ENCODE data around the gene G6PC3. TPM values are rescaled to one million over a fixed set of nuclear protein-coding genes. Genes with fewer than 3 reads are reported as not detected.

Gene G6PC3
- total RNA-seq, 4 donors from 2014 or later: 24.9 to 68.7 (median 36.2) TPM

DNA sequence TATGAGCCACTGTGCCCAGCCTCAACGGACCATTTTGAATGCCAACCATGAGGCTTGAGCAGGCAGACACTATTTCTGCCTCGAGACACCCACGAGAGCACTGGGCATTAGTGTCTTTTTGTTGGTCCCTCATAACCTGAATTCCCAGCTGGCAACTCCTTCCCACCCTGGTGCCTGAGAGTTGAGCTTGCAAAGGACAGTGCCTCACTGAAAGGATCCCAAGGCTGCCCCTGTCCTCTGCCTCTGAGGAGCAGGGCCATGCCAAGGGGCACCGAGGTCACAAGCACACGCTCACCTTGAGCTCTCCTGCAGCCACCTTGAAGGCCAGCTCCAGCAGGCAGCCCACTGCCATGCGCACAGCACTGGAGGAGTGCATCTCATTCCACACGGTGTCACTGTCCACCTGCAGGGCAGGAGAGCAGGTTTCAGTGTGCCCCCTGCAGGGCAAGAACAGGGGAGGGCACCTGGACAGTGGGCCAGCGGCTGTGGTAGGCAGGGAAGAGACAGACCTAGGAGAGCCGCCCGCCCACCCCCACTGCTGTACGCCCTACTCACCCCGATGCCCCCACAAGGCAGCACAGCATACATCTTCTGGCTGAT is 12.8 kb downstream of the G6PC3 start:
- 77 to 86% methylated on average over 7 to 9 of the region's 12 CpGs for WGBS, 2 donors
- peaks cover 0 to 99% (median 38%) of the 10 kb centered on the region in 3 donors for H3K36me3 ChIP-seq
- TF ChIP-seq POLR2A (IDR thresholded peaks at IDR 0.05) (no peak), EP300 (IDR thresholded peaks at IDR 0.05) (no peak)
- TF ChIP-seq, protein P1, sequence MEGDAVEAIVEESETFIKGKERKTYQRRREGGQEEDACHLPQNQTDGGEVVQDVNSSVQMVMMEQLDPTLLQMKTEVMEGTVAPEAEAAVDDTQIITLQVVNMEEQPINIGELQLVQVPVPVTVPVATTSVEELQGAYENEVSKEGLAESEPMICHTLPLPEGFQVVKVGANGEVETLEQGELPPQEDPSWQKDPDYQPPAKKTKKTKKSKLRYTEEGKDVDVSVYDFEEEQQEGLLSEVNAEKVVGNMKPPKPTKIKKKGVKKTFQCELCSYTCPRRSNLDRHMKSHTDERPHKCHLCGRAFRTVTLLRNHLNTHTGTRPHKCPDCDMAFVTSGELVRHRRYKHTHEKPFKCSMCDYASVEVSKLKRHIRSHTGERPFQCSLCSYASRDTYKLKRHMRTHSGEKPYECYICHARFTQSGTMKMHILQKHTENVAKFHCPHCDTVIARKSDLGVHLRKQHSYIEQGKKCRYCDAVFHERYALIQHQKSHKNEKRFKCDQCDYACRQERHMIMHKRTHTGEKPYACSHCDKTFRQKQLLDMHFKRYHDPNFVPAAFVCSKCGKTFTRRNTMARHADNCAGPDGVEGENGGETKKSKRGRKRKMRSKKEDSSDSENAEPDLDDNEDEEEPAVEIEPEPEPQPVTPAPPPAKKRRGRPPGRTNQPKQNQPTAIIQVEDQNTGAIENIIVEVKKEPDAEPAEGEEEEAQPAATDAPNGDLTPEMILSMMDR (IDR thresholded peaks at IDR 0.05): no peak
- H3K9me3 ChIP-seq: no peaks in the 10 kb centered on the region
- no peak overlapping the region for H3K4me3 ChIP-seq
- no peak for DNase-seq (ENCODE audit: low spot score in 2 of 2)
- peaks cover 0 to 17% (median 11%) of the 10 kb centered on the region in 4 donors for H3K4me1 ChIP-seq
- no peaks in the 10 kb centered on the region for H3K27me3 ChIP-seq
- H3K27ac ChIP-seq: no peak overlapping the region

DNA sequence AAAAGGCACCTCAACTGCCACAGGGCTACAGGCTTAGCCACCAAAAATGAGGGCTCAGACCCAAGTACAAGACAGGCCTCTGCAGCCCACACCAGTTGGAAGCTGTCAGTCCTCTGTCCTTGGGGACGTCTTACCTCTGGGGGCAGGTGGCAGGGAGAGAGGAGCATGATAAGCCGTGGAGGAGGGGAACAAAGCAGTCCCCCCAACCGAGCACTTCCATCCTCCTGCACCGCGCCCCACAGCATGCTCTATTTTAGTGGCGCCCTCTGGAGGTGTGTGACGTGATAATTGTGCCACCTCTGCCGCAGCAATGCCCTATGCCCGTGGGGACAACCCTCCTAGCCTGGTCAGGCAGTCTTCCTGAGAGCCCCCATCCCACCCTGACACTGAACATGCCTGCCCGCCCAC is 13.6 kb downstream of the G6PC3 start:
- no peak for TF ChIP-seq POLR2A (IDR thresholded peaks at IDR 0.05)
- no peak for TF ChIP-seq EP300 (IDR thresholded peaks at IDR 0.05)
- TF ChIP-seq, protein P1 (IDR thresholded peaks at IDR 0.05): no peak
- WGBS, 2 donors: 59 to 69% methylated on average over 9 to 10 of the region's 10 CpGs

DNA sequence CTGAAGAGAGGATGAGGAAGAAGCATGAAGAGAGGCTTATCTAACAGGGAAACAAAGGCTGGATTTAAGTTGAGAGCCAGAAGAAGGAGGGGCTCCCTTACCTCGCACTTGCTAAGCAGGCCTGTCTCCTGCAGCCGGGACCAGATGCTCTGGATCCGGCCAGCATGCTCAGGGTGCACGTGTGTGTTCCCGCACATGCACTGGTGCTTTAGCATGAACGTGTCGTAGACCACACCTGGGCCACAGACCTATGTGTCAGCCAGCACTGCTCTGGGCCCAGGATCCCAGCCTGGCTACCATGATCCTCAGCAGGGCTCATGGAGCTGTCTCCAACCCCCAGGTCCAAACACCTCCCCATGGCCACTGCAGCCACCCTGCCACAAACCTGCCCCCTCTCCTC is 14.4 kb downstream of the G6PC3 start:
- TF ChIP-seq, protein P1 (IDR thresholded peaks at IDR 0.05): no peak
- TF ChIP-seq POLR2A (IDR thresholded peaks at IDR 0.05) (no peak), EP300 (IDR thresholded peaks at IDR 0.05) (no peak)
- peaks cover 3 to 98% (median 34%) of the 10 kb centered on the region in 3 donors for H3K36me3 ChIP-seq
- 80 to 81% methylated on average over 7 of the region's 7 CpGs for WGBS, 2 donors
- no peak overlapping the region for H3K4me3 ChIP-seq
- peaks cover 0 to 17% (median 11%) of the 10 kb centered on the region in 4 donors for H3K4me1 ChIP-seq
- no peak for DNase-seq (ENCODE audit: low spot score in 2 of 2)
- no peaks in the 10 kb centered on the region for H3K27me3 ChIP-seq
- H3K9me3 ChIP-seq: no peaks in the 10 kb centered on the region
- no peak overlapping the region for H3K27ac ChIP-seq

More for the DNA sequence above, 13.6 kb downstream of the G6PC3 start:
- no peak for DNase-seq (ENCODE audit: low spot score in 2 of 2)
- Histone ChIP-seq H3K27ac (peak overlapping the region in 1 of 4 donors; percentile 17), H3K27me3 (no peaks in the 10 kb centered on the region), H3K9me3 (no peaks in the 10 kb centered on the region), H3K4me1 (peaks cover 0 to 17% (median 11%) of the 10 kb centered on the region in 4 donors), H3K4me3 (no peak overlapping the region), H3K36me3 (peaks cover under 1 to 99% (median 34%) of the 10 kb centered on the region in 3 donors)

DNA sequence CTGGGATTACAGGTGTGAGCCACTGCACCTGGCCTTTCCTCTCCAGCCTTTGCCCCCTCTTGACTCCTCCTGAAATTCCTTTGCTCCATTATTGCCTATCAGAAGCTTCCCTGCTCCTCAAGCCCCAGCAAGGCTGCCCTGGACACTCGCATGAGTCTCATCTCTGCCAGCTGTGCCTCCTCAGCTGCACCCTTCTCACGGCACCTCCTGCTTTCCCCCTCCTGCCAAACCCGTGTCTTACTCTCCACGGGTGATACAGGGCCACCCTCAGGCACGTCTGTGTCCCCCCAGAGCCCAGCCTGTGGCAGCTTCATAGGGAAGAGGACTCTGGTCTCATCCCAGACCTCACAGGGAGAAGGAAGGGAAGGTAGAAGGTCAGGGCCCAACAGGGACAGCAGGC is 15.4 kb downstream of the G6PC3 start:
- H3K9me3 ChIP-seq: no peaks in the 10 kb centered on the region
- peaks cover 3 to 98% (median 27%) of the 10 kb centered on the region in 3 donors for H3K36me3 ChIP-seq
- WGBS, 2 donors: 72% methylated on average over 5 of the region's 5 CpGs
- H3K4me1 ChIP-seq: peaks cover 0 to 17% (median 11%) of the 10 kb centered on the region in 4 donors
- H3K27me3 ChIP-seq: no peaks in the 10 kb centered on the region
- peak overlapping the region in 2 of 4 donors; percentile 75 to 87 for H3K27ac ChIP-seq
- no peak overlapping the region for H3K4me3 ChIP-seq
- DNase-seq (ENCODE audit: low spot score in 2 of 2): no peak
- TF ChIP-seq, protein P1 (IDR thresholded peaks at IDR 0.05): no peak
- TF ChIP-seq POLR2A (IDR thresholded peaks at IDR 0.05): no peak
- TF ChIP-seq EP300 (IDR thresholded peaks at IDR 0.05): no peak

All from tibial nerve (tissue), 4 donors.